IMR-90 (cell line): ENCODE measurements around the gene NR1D2. TPM values are rescaled to one million over a fixed set of nuclear protein-coding genes. Genes with fewer than 3 reads are reported as not detected.
A peak's percentile ranks its signal among the peaks of the same experiment; 100 is the strongest.

ENCODE experiments used
- ATAC-seq: fragments of 200-7000 bp; cut with Tn5 transposase; 2 replicates; pipeline ENCODE4 v1.9.1; 2020; ENCODE audit warnings: low read depth, mild to moderate bottlenecking, moderate library complexity
- BruUV-seq: library from RNA; stranded (reverse); fragments of 400-500 nt; replicated peaks from 2 replicates; lab custom pipeline; 2021; lab: Mats Ljungman, UMichigan
- CTCF ChIA-PET: fragments of 300-600 bp; formaldehyde crosslinking; extraction: SDS; loops from one replicate; lab custom pipeline; 2021; ENCODE audit warnings: antibody characterized with exemption; lab: Yijun Ruan, JAX
- POLR2A ChIA-PET: fragments of 300-600 bp; sonication (Branson Sonifier 250); formaldehyde crosslinking; loops from one replicate; lab custom pipeline; 2022; ENCODE audit warnings: antibody characterized with exemption; ENCODE audit not compliant: unreplicated experiment; lab: Charles Lee
- DNase-seq: peaks from one replicate; pipeline ENCODE4 v3.0.0; 2013
- H2AFZ ChIP-seq: replicated peaks from 2 replicates; pipeline ENCODE3; 2013; ENCODE audit warnings: low read length, mild to moderate bottlenecking; ENCODE audit not compliant: poor library complexity
- H2AK5ac ChIP-seq: 2 replicates; pipeline ENCODE4 v1.6.1; 2013; ENCODE audit warnings: low read depth, low read length, inconsistent platforms
- H2AK9ac ChIP-seq: replicated peaks from 2 replicates; pipeline ENCODE3; 2013; ENCODE audit warnings: mild to moderate bottlenecking, low read depth, low read length, moderate library complexity; ENCODE audit not compliant: poor library complexity
- H2BK120ac ChIP-seq: 2 replicates; pipeline ENCODE4 v1.6.1; 2013; ENCODE audit warnings: low read depth, low read length, inconsistent platforms
- H2BK15ac ChIP-seq: 3 replicates; pipeline ENCODE4 v1.6.1; 2013; ENCODE audit warnings: low read depth, low read length, inconsistent platforms
- H2BK20ac ChIP-seq: 2 replicates; pipeline ENCODE4 v1.6.1; 2013; ENCODE audit warnings: low read depth, mild to moderate bottlenecking, inconsistent platforms, low read length, moderate library complexity
- H2BK5ac ChIP-seq: 2 replicates; pipeline ENCODE4 v1.6.1; 2013; ENCODE audit warnings: mild to moderate bottlenecking, low read depth, low read length, inconsistent platforms; ENCODE audit not compliant: poor library complexity, severe bottlenecking
- H3K14ac ChIP-seq: replicated peaks from 2 replicates; pipeline ENCODE4 v1.6.1; 2013; ENCODE audit warnings: low read depth, low read length, inconsistent platforms
- H3K18ac ChIP-seq: 2 replicates; pipeline ENCODE4 v1.6.1; 2013; ENCODE audit warnings: low read depth, low read length, control low read depth
- H3K23ac ChIP-seq: 2 replicates; pipeline ENCODE4 v1.6.1; 2013; ENCODE audit warnings: low read depth, low read length, inconsistent platforms
- H3K27ac ChIP-seq: 2 replicates; pipeline ENCODE4 v1.5.1; 2013; ENCODE audit warnings: mild to moderate bottlenecking, control low read depth, low read length; ENCODE audit not compliant: insufficient read depth
- H3K27me3 ChIP-seq: 2 replicates; pipeline ENCODE4 v1.6.1; 2013; ENCODE audit warnings: low read length; ENCODE audit not compliant: control insufficient read depth, insufficient read depth
- H3K36me3 ChIP-seq: 2 replicates; pipeline ENCODE4 v1.6.1; 2013; ENCODE audit warnings: low read length, mixed read lengths; ENCODE audit not compliant: control insufficient read depth, insufficient read depth
- H3K4ac ChIP-seq: 2 replicates; pipeline ENCODE4 v1.6.1; 2013; ENCODE audit warnings: low read depth, low read length, inconsistent platforms
- H3K4me1 ChIP-seq: 2 replicates; pipeline ENCODE4 v1.6.1; 2013; ENCODE audit warnings: low read length, mixed read lengths; ENCODE audit not compliant: control insufficient read depth, insufficient read depth
- H3K4me2 ChIP-seq: 2 replicates; pipeline ENCODE4 v1.6.1; 2013; ENCODE audit warnings: low read depth, mild to moderate bottlenecking, control low read depth, low read length, moderate library complexity
- H3K4me3 ChIP-seq: 2 replicates; pipeline ENCODE4 v1.5.1; 2013; ENCODE audit warnings: low read depth, mild to moderate bottlenecking, control low read depth, low read length, moderate library complexity; ENCODE audit not compliant: insufficient read depth
- H3K56ac ChIP-seq: 2 replicates; pipeline ENCODE4 v1.6.1; 2013; ENCODE audit warnings: low read length, inconsistent platforms; ENCODE audit not compliant: insufficient read depth; ENCODE audit errors: extremely low read depth
- H3K79me1 ChIP-seq, 2 experiments: 2 replicates each; pipeline ENCODE4 v1.6.1; 2013; ENCODE audit warnings: low read length in 2 of 2, inconsistent platforms in 1 of 2, low read depth in 1 of 2
- H3K9ac ChIP-seq: 2 replicates; pipeline ENCODE4 v1.6.1; 2013; ENCODE audit warnings: low read depth, low read length, control low read depth
- H3K9me1 ChIP-seq: 2 replicates; pipeline ENCODE4 v1.6.1; 2013; ENCODE audit warnings: low read length, inconsistent platforms; ENCODE audit not compliant: insufficient read depth
- H3K9me3 ChIP-seq: 2 replicates; pipeline ENCODE4 v1.6.1; 2013; ENCODE audit warnings: low read length; ENCODE audit not compliant: control insufficient read depth, insufficient read depth
- H4K20me1 ChIP-seq: 2 replicates; pipeline ENCODE4 v1.6.1; 2013; ENCODE audit warnings: low read length, inconsistent platforms; ENCODE audit not compliant: insufficient read depth
- H4K5ac ChIP-seq: 2 replicates; pipeline ENCODE4 v1.6.1; 2013; ENCODE audit warnings: mild to moderate bottlenecking, low read depth, low read length, control low read depth
- H4K8ac ChIP-seq, 2 experiments: 2 replicates each; pipeline ENCODE4 v1.6.1; 2013; ENCODE audit warnings: low read depth in 2 of 2, low read length in 2 of 2, control low read depth in 1 of 2, inconsistent platforms in 1 of 2
- H4K91ac ChIP-seq: 2 replicates; pipeline ENCODE4 v1.6.1; 2013; ENCODE audit warnings: low read depth, low read length, inconsistent platforms; ENCODE audit not compliant: insufficient read depth
- BHLHE40 ChIP-seq: fragments of 150-350 bp; IDR thresholded peaks from 2 replicates; pipeline ENCODE4 v1.6.1; 2016; ENCODE audit warnings: mild to moderate bottlenecking, low read depth, low read length
- CEBPB ChIP-seq: IDR thresholded peaks from 2 replicates; pipeline ENCODE4 v1.6.1; 2012; ENCODE audit warnings: low read depth, low read length, improper control_type of control experiment
- CTCF ChIP-seq: conservative IDR thresholded peaks from 2 replicates; pipeline ENCODE4 v1.5.1; 2012; ENCODE audit warnings: mild to moderate bottlenecking, low read depth, low read length, improper control_type of control experiment
- ELK1 ChIP-seq: fragments of 150-350 bp; IDR thresholded peaks from 2 replicates; pipeline ENCODE4 v1.6.1; 2016; ENCODE audit warnings: low read depth, mild to moderate bottlenecking, low read length, moderate library complexity, borderline replicate concordance
- FOS ChIP-seq: fragments of 150-350 bp; IDR thresholded peaks from 2 replicates; pipeline ENCODE4 v1.6.1; 2016; ENCODE audit warnings: low read depth, low read length
- MAFK ChIP-seq: IDR thresholded peaks from 2 replicates; pipeline ENCODE4 v1.6.1; 2012; ENCODE audit warnings: low read depth, low read length, improper control_type of control experiment
- MAZ ChIP-seq: IDR thresholded peaks from 2 replicates; pipeline ENCODE4 v1.6.1; 2012; ENCODE audit warnings: low read depth, mild to moderate bottlenecking, low read length, improper control_type of control experiment, moderate library complexity, borderline replicate concordance
- RAD21 ChIP-seq: IDR thresholded peaks from 2 replicates; pipeline ENCODE4 v1.6.1; 2012; ENCODE audit warnings: low read length, improper control_type of control experiment
- RCOR1 ChIP-seq: IDR thresholded peaks from 2 replicates; pipeline ENCODE4 v1.6.1; 2012; ENCODE audit warnings: mild to moderate bottlenecking, low read length, improper control_type of control experiment; ENCODE audit not compliant: insufficient replicate concordance
- RFX5 ChIP-seq: IDR thresholded peaks from 2 replicates; pipeline ENCODE4 v1.8.0; 2012; ENCODE audit warnings: low read depth, mild to moderate bottlenecking, low read length, moderate library complexity
- USF2 ChIP-seq: fragments of 150-350 bp; IDR thresholded peaks from 2 replicates; pipeline ENCODE4 v1.6.1; 2017; ENCODE audit warnings: mild to moderate bottlenecking, antibody characterized with exemption, low read length, low read depth
- WGBS, 2 experiments: methylation state at CpG; one replicate each; pipeline versions ENCODE4 v1.1.5 to v1.1.7; 2013; ENCODE audit warnings: missing lambda C conversion rate in 2 of 2; ENCODE audit not compliant: insufficient read length in 1 of 2; ENCODE audit errors: extremely low coverage in 2 of 2; 5-methylcytosine and 5-hydroxymethylcytosine counted together
- dilution Hi-C: fragments of 300-500 bp; cut with HindIII; formaldehyde crosslinking; loops from one replicate; pipeline ENCODE4 v1.14.3; 2018; ENCODE audit warnings: low sequenced_read_pairs; ENCODE audit not compliant: unreplicated experiment
- in situ Hi-C: fragments of 300-500 bp; cut with MboI; formaldehyde crosslinking; loops from 3 replicates; pipeline ENCODE4 v1.14.3; 2019; ENCODE audit warnings: low sequenced_read_pairs, inconsistent platforms, mixed read lengths
- intact Hi-C: fragments of 100-400 bp; cut with micrococcal nuclease; formaldehyde crosslinking; loops from 2 replicates; pipeline ENCODE4 v1.10.0; 2022
- polyA plus RNA-seq, 3 experiments: library from polyadenylated mRNA; depleted of rRNA; stranded (reverse); fragments of >200 nt; gene quantifications; 2 replicates each; pipeline ENCODE4 v1.2.3, GENCODE V29; 2012; ENCODE audit warnings: low replicate concordance in 1 of 3
- total RNA-seq: library from RNA; depleted of rRNA; stranded (reverse); fragments of >200 nt; gene quantifications from 2 replicates; pipeline ENCODE4 v1.2.3, GENCODE V29; 2012

The NR1D2 gene
- total and polyA plus RNA-seq, 2 of the 4 experiments (the other 2 are of a cell fraction) = 8.1 to 41.0 TPM

DNA sequence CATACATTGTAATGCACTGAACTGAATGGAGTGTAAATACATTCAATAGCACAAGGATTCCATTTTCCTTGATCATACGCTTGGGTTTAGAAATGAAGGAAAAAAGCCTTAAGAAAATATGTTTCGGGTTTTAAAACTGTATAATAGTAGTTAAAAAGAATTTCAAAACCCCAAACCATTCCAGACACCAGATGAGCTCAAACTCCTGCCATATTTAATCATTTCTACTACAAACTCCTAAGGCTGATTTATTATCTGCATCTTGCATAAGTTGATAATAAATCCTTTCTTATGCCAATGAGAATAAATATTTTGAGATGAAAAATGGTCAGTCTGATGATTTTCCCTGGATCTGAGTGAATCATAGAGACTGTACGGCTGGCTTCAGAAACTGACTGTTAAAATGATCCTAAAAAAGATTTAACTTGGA lies 51.0 kb downstream of the NR1D2 start:
- Histone ChIP-seq H3K27ac (no peak overlapping the region), H3K23ac (no peak overlapping the region), H2BK5ac (peak overlapping the region; percentile 21), H2AFZ (no peak overlapping the region), H4K8ac (no peak overlapping the region), H2AK9ac (no peak overlapping the region), H4K5ac (no peak overlapping the region), H3K79me1 (no peaks in the 10 kb centered on the region), H3K14ac (no peak overlapping the region), H2BK15ac (no peak overlapping the region), H2BK20ac (no peak overlapping the region), H3K9me3 (no peaks in the 10 kb centered on the region), H3K4me2 (no peak overlapping the region), H2AK5ac (no peak overlapping the region), H3K27me3 (no peaks in the 10 kb centered on the region; the same call in none of the 2 replicates), H3K4ac (no peak overlapping the region), H4K20me1 (no peaks in the 10 kb centered on the region), H3K9me1 (no peaks in the 10 kb centered on the region), H3K18ac (no peak overlapping the region), H3K9ac (no peak overlapping the region; the same call in 1 of the 2 replicates), H3K36me3 (no peaks in the 10 kb centered on the region), H3K4me1 (peaks cover 15% of the 10 kb centered on the region), H3K56ac (no peak overlapping the region), H3K4me3 (no peak overlapping the region), H4K91ac (no peak overlapping the region), H2BK120ac (no peak overlapping the region)
- ChIA-PET POLR2A (no interaction called here), CTCF (interaction anchor here (0.6 to 1.3 kb wide), 5 partner anchors 16 to 386 kb away, joined by 3 to 4 read pairs (median 3); partner anchors contain the start of genes NKIRAS1 and RPL15)
- WGBS, 2 experiments = no CpG with 5 or more reads among the region's 3 CpGs
- intact Hi-C loops = loop anchor here (1.0 kb wide), 1 partner anchor 108 kb away; no protein-coding TSS in a partner anchor
- in situ Hi-C loops = loop anchor here (10.0 kb wide), 1 partner anchor 239 kb away; no protein-coding TSS in a partner anchor
- dilution Hi-C loops = no loop called here
- DNase-seq = peak; percentile 70
- TF ChIP-seq CEBPB = no peak
- no peak for TF ChIP-seq BHLHE40
- no peak for TF ChIP-seq CTCF
- no peak for TF ChIP-seq MAFK
- TF ChIP-seq ELK1 = no peak
- TF ChIP-seq MAZ = no peak
- TF ChIP-seq FOS = no peak
- no peak for TF ChIP-seq RAD21
- no peak for TF ChIP-seq USF2
- no peak for TF ChIP-seq RFX5
- TF ChIP-seq RCOR1 = no peak
- peak; percentile 68 for ATAC-seq
- BruUV-seq = no TSS peak
